Measurements from ENCODE around the gene EPHA4. TPM values are rescaled to one million over a fixed set of nuclear protein-coding genes. Genes with fewer than 3 reads are reported as not detected.
A peak's percentile ranks its signal among the peaks of the same experiment; 100 is the strongest.

The EPHA4 gene
- total RNA-seq, 1 donor from 2014 or later: 16.8 TPM

DNA sequence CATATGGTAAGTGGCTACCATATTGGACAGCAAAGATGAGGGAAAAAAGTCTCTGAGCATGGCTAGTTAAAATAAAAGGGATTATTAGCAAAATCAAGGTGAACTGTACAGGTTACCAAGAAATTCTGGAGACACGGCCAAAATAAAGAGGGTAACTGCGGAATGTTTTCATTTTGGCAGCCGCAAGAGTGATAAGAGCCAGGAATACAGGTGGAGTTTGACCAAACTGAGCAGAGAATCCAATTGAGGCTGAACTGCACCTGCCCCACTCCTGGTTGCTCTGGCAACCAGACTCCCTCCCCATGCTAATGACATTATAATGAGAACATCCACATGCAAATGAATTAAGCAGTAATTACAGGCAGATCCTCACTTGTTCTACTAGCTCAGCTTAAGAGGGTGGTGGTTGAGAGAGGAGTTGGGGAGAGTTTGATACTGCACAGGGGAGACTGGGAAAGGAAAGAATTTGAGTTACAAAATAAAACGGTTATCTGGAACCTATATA lies 18.8 kb upstream of the EPHA4 start:
- no peaks in the 10 kb centered on the region for H3K4me1 Mint-ChIP-seq (ENCODE audit: unreplicated experiment)
- TF ChIP-seq CTCF (IDR thresholded peaks at IDR 0.05): no peak
- no peaks in the 10 kb centered on the region for H3K9me3 Mint-ChIP-seq (ENCODE audit: unreplicated experiment)
- no peak overlapping the region for H3K27ac Mint-ChIP-seq (ENCODE audit: unreplicated experiment)
- H3K36me3 Mint-ChIP-seq (ENCODE audit: unreplicated experiment): no peaks in the 10 kb centered on the region
- H3K27me3 Mint-ChIP-seq (ENCODE audit: unreplicated experiment): peaks cover 17% of the 10 kb centered on the region
- no peak for DNase-seq (ENCODE audit: extremely low spot score, unreplicated experiment)
- no peak overlapping the region for H3K4me3 Mint-ChIP-seq (ENCODE audit: unreplicated experiment)

GRCh38 chr2:221589696-221590095 lies 17.6 kb upstream of the EPHA4 start:
- no peak for TF ChIP-seq CTCF (IDR thresholded peaks at IDR 0.05)

GRCh38 chr2:221588306-221588985 lies 16.3 kb upstream of the EPHA4 start:
- H3K36me3 Mint-ChIP-seq (ENCODE audit: unreplicated experiment): no peaks in the 10 kb centered on the region

More at GRCh38 chr2:221589696-221590095, 17.6 kb upstream of the EPHA4 start:
- Mint-ChIP-seq H3K36me3 (ENCODE audit: unreplicated experiment) (no peaks in the 10 kb centered on the region), H3K4me3 (ENCODE audit: unreplicated experiment) (no peak overlapping the region), H3K27ac (ENCODE audit: unreplicated experiment) (no peak overlapping the region), H3K27me3 (ENCODE audit: unreplicated experiment) (peaks cover 26% of the 10 kb centered on the region), H3K4me1 (ENCODE audit: unreplicated experiment) (no peaks in the 10 kb centered on the region), H3K9me3 (ENCODE audit: unreplicated experiment) (no peaks in the 10 kb centered on the region)
- DNase-seq (ENCODE audit: extremely low spot score, unreplicated experiment): no peak

DNA sequence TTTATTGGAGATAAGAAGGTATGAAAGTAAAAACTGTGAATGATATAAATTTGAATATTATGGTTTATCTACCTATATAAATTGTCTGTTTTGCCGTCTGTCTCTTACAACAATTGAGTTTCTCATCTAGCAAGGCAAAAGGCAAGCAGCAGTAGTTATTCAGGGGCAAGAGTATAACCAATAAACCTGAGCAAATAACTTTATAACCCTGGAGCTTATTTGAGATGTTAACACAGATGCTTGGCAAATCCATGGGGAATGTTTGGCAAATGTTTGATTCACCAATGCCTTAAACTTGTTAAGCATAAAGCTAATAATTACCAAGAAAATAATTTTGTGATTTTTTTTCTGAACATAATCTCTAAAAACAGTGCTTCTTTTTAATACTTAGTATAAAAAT lies 9.9 kb upstream of the EPHA4 start:
- no peak overlapping the region for H3K4me3 Mint-ChIP-seq (ENCODE audit: unreplicated experiment)
- TF ChIP-seq CTCF (IDR thresholded peaks at IDR 0.05): no peak
- no peaks in the 10 kb centered on the region for H3K4me1 Mint-ChIP-seq (ENCODE audit: unreplicated experiment)
- H3K27me3 Mint-ChIP-seq (ENCODE audit: unreplicated experiment): peaks cover 58% of the 10 kb centered on the region
- H3K9me3 Mint-ChIP-seq (ENCODE audit: unreplicated experiment): no peaks in the 10 kb centered on the region
- H3K36me3 Mint-ChIP-seq (ENCODE audit: unreplicated experiment): no peaks in the 10 kb centered on the region
- H3K27ac Mint-ChIP-seq (ENCODE audit: unreplicated experiment): no peak overlapping the region
- DNase-seq (ENCODE audit: extremely low spot score, unreplicated experiment): no peak

More at GRCh38 chr2:221588306-221588985, 16.3 kb upstream of the EPHA4 start:
- Mint-ChIP-seq H3K27ac (ENCODE audit: unreplicated experiment) (no peak overlapping the region), H3K4me3 (ENCODE audit: unreplicated experiment) (no peak overlapping the region), H3K4me1 (ENCODE audit: unreplicated experiment) (no peaks in the 10 kb centered on the region), H3K9me3 (ENCODE audit: unreplicated experiment) (no peaks in the 10 kb centered on the region), H3K27me3 (ENCODE audit: unreplicated experiment) (peaks cover 32% of the 10 kb centered on the region)
- TF ChIP-seq CTCF (IDR thresholded peaks at IDR 0.05): no peak
- DNase-seq (ENCODE audit: extremely low spot score, unreplicated experiment): no peak

- DNase-seq (ENCODE audit: extremely low spot score, unreplicated experiment): no peak
- Mint-ChIP-seq H3K27me3 (ENCODE audit: unreplicated experiment) (peaks cover 54% of the 10 kb centered on the region), H3K36me3 (ENCODE audit: unreplicated experiment) (no peaks in the 10 kb centered on the region), H3K4me3 (ENCODE audit: unreplicated experiment) (peak overlapping the region; percentile 98), H3K27ac (ENCODE audit: unreplicated experiment) (no peak overlapping the region), H3K4me1 (ENCODE audit: unreplicated experiment) (peaks cover 31% of the 10 kb centered on the region), H3K9me3 (ENCODE audit: unreplicated experiment) (no peaks in the 10 kb centered on the region)
- no peak for TF ChIP-seq CTCF (IDR thresholded peaks at IDR 0.05)
Measured at GRCh38 chr2:221574231-221574570, 2.1 kb upstream of the EPHA4 start.

Data from osteocyte (in vitro differentiated cells).